SK-N-SH treated with all-trans-retinoic acid at 6 μM for 48 hours (cell line): ENCODE measurements around the gene KRT14.

ENCODE experiments used
- ATAC-seq: fragments of 200-7000 bp; cut with Tn5 transposase; 3 replicates; pipeline ENCODE4 v1.9.1; 2020; ENCODE audit warnings: mild to moderate bottlenecking, moderate library complexity
- BACH2 ChIP-seq: fragments of 250-450 bp; sonication (Bioruptor Pico); IDR thresholded peaks from 2 replicates; pipeline ENCODE4 v1.9.0; 2021; ENCODE audit warnings: mild to moderate bottlenecking, borderline replicate concordance
- CSDC2 ChIP-seq: fragments of 250-450 bp; sonication (Bioruptor Pico); IDR thresholded peaks from 2 replicates; pipeline ENCODE4 v1.5.0; 2020; ENCODE audit warnings: mild to moderate bottlenecking, moderate library complexity
- ESRRG ChIP-seq: fragments of 250-450 bp; sonication (Bioruptor Pico); IDR thresholded peaks from 2 replicates; pipeline ENCODE4 v1.6.1; 2021; ENCODE audit warnings: mild to moderate bottlenecking
- ISL1 ChIP-seq: fragments of 250-450 bp; sonication (Bioruptor Pico); IDR thresholded peaks from 2 replicates; pipeline ENCODE4 v2.1.2; 2022; ENCODE audit warnings: mild to moderate bottlenecking, moderate library complexity
- RARB ChIP-seq: fragments of 250-450 bp; sonication (Bioruptor Pico); IDR thresholded peaks from 2 replicates; pipeline ENCODE4 v1.8.0; 2021; ENCODE audit warnings: mild to moderate bottlenecking, moderate library complexity
- SNAI2 ChIP-seq: fragments of 250-450 bp; sonication (Bioruptor Pico); IDR thresholded peaks from 2 replicates; pipeline ENCODE4 v1.5.0; 2020; ENCODE audit warnings: mild to moderate bottlenecking, moderate library complexity
- TCF4 ChIP-seq: fragments of 250-450 bp; sonication (Bioruptor Pico); IDR thresholded peaks from 2 replicates; pipeline ENCODE4 v1.8.0; 2021; ENCODE audit warnings: mild to moderate bottlenecking, moderate library complexity, borderline replicate concordance
- TOX ChIP-seq: fragments of 250-450 bp; sonication (Bioruptor Pico); IDR thresholded peaks from 2 replicates; pipeline ENCODE4 v1.8.0; 2021; ENCODE audit warnings: mild to moderate bottlenecking, moderate library complexity, borderline replicate concordance
- ZC3H10 ChIP-seq: fragments of 250-450 bp; sonication (Bioruptor Pico); IDR thresholded peaks from 2 replicates; pipeline ENCODE4 v1.5.1; 2021; ENCODE audit warnings: mild to moderate bottlenecking, moderate library complexity
- ZFP3 ChIP-seq: fragments of 250-450 bp; sonication (Bioruptor Pico); IDR thresholded peaks from 2 replicates; pipeline ENCODE4 v1.5.0; 2020; ENCODE audit warnings: mild to moderate bottlenecking, moderate library complexity
- ZFP30 ChIP-seq: fragments of 450-650 bp; formaldehyde crosslinking; IDR thresholded peaks from 2 replicates; pipeline ENCODE4 v1.5.0; 2022; ENCODE audit warnings: mild to moderate bottlenecking, moderate library complexity
- ZNF565 ChIP-seq: fragments of 450-650 bp; formaldehyde crosslinking; conservative IDR thresholded peaks from 2 replicates; pipeline ENCODE4 v1.5.0; 2020; ENCODE audit warnings: low read depth, mild to moderate bottlenecking, moderate library complexity
- ZNF8 ChIP-seq: fragments of 450-650 bp; formaldehyde crosslinking; IDR thresholded peaks from 2 replicates; pipeline ENCODE4 v1.5.0; 2020; ENCODE audit warnings: mild to moderate bottlenecking, moderate library complexity
- TF ChIP-seq, protein P1 (sequence below): fragments of 250-450 bp; sonication (Bioruptor Pico); IDR thresholded peaks from 2 replicates; pipeline ENCODE4 v1.5.1; 2020; ENCODE audit warnings: low read depth, mild to moderate bottlenecking, moderate library complexity
- TF ChIP-seq, protein P2 (sequence below): fragments of 250-450 bp; sonication (Bioruptor Pico); IDR thresholded peaks from 2 replicates; pipeline ENCODE4 v1.8.0; 2021; ENCODE audit warnings: low read depth, mild to moderate bottlenecking, moderate library complexity, borderline replicate concordance
- TF ChIP-seq, protein P3 (sequence below): fragments of 250-450 bp; sonication (Bioruptor Pico); IDR thresholded peaks from 2 replicates; pipeline ENCODE4 v1.5.1; 2021; ENCODE audit warnings: mild to moderate bottlenecking, moderate library complexity

KRT14 gene

DNA sequence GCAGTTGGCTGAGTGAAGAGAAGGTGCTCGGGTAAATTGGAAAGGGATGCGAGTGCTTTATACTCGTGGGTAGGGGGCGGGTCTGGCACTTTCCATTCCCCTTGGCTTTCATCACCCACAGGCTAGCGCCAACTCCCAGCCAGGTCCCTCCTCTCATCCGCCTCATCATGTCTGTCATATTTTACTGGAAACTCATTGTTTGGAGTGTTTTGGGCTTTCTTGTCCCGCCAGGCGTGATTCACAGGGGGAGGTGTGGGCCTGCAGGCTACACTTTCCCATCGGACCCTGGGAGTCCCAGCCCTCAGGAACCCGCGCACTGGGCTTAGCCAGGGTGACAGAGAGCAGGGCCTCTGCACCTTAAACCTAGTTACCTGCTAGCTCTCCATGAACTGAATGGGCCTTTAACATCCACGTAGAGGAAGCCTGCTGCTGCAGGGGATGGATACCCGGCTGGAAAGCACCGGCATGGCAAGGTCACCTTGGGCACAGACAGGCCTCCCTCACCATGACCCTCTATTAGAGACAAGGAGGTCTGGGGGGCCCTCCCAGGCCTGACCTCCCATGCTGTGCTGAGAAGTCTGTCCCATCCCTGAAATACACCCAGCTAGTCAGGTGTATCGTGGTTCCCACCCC is at the start of gene KRT14:
Gene KRT14 (minus strand): TSS at position 33 of the 633 bp plus-strand sequence. CDS start 61 bp downstream, outside the sequence.
- TF ChIP-seq BACH2 (CRISPR knock-in tag) (no peak), ZC3H10 (CRISPR knock-in tag) (no peak), ZFP30 (CRISPR knock-in tag) (no peak), TOX (CRISPR knock-in tag) (no peak), ISL1 (CRISPR knock-in tag) (no peak), ZNF8 (CRISPR knock-in tag) (no peak)
- TF ChIP-seq, protein P1, sequence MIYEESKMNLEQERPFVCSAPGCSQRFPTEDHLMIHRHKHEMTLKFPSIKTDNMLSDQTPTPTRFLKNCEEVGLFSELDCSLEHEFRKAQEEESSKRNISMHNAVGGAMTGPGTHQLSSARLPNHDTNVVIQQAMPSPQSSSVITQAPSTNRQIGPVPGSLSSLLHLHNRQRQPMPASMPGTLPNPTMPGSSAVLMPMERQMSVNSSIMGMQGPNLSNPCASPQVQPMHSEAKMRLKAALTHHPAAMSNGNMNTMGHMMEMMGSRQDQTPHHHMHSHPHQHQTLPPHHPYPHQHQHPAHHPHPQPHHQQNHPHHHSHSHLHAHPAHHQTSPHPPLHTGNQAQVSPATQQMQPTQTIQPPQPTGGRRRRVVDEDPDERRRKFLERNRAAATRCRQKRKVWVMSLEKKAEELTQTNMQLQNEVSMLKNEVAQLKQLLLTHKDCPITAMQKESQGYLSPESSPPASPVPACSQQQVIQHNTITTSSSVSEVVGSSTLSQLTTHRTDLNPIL: no peak
- TF ChIP-seq, protein P2, sequence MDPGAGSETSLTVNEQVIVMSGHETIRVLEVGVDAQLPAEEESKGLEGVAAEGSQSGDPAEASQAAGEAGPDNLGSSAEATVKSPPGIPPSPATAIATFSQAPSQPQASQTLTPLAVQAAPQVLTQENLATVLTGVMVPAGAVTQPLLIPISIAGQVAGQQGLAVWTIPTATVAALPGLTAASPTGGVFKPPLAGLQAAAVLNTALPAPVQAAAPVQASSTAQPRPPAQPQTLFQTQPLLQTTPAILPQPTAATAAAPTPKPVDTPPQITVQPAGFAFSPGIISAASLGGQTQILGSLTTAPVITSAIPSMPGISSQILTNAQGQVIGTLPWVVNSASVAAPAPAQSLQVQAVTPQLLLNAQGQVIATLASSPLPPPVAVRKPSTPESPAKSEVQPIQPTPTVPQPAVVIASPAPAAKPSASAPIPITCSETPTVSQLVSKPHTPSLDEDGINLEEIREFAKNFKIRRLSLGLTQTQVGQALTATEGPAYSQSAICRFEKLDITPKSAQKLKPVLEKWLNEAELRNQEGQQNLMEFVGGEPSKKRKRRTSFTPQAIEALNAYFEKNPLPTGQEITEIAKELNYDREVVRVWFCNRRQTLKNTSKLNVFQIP: no peak
- ATAC-seq: no peak

DNA sequence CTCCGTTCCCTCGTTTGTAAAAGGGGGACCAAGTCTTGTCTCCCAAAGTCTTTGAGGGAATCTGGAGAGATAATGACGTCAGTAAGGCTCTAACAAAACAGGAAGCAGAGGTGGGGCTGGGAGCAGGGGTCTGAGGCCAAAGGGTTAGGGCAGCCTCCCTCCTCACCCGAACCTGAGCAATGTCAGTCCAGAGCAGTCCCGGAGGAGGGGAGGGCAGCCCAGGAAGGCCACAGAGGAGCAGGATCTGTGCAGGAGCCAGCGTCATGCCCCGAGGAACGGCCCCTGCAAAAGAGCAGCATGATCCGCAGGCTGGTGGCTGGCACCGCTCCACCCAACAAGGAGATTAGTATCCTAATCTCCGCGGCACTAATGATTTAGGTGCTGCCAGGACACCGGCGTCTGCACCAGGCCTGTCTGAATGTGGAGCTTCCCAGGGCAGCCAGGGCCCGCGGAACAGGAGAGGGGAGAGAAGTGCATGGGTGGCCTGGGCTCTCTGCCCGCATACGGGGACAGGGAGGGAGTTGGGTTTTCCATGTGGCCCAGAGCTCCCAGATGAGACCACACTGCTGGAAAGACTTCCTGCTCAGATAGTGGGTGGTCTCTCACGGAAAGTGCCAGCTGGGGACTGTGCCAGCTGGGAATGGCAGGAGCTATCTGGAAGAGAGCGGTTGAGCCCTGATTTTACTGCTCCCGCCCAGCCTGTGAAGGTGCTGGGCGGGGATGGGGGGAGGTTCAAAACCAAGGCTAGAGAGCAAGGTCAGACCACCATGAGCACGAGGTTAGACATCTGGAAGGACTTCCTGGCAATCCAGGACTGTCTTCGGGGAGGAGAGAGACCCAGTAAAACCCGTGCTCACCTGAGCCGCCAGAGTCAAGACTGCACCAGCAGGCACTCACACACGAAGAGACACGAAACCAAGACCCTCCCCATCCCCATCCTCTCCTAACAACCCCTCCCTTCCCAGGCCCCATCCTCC is 48.7 kb upstream of the KRT14 start:
- peak; percentile 60 for ATAC-seq
- TF ChIP-seq CSDC2 (CRISPR knock-in tag) (no peak), TCF4 (0 out of 2 replicates have a peak, but pooled peaks have one; percentile 27)

DNA sequence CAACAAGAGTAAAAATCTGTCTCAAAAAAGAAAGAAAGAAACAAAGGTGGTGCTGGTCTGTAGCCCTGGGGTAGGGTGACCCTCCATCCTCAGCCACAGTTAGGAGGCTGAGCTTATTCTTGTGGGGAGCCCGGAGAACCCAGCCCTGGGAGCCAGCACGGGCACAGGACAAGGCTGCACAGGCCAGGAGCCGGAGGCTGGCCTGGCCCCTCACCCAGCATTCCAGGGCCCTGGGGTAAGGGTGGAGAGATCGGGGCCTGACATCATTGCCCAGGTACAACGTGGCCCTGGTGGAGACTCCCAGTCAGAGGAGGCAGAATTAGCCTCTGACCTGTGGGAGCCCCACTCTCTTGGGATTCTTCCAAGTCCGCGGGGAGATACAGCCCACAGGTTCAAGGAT is 47.9 kb upstream of the KRT14 start:
- no peak for TF ChIP-seq ZNF8 (CRISPR knock-in tag)
- TF ChIP-seq, protein P2: no peak
- no peak for TF ChIP-seq ZC3H10 (CRISPR knock-in tag)
- no peak for TF ChIP-seq SNAI2 (CRISPR knock-in tag)
- peak; percentile 12; the same call in 2 of the 3 replicates for ATAC-seq

DNA sequence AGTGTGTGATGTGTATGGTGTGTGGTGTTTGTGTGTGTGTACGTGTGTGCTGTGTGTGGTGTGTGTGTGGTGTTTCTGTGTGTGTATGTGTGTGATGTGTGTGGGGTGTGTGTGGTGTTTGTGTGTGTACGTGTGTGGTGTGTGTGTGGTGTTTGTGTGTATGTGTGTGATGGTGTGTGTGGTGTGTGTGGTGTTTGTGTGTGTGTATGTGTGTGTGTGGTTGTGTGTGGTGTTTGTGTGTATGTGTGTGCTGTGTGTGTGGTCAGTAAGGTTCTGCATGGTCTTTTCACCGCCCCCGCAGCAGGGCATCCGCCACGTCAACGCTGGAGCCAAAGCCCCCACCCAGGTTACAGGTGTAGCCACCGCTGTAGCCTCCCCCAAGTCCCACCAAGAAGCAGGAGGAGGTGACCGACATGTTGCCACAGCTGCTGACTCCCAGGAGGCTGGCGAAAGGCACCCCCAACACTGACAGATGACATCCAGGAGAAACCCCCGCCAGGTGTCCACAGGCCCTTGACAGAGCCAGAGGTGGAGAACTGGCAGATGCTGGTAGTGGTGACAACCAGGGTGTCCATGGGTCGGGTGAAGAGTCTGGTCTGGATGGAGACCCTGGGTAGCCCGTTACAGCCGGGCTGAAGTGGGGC is 47.0 kb upstream of the KRT14 start:
- no peak for TF ChIP-seq ESRRG (CRISPR knock-in tag)
- TF ChIP-seq ZFP3 (CRISPR knock-in tag): no peak
- no peak for TF ChIP-seq ISL1 (CRISPR knock-in tag)
- TF ChIP-seq, protein P1: no peak
- TF ChIP-seq, protein P3, sequence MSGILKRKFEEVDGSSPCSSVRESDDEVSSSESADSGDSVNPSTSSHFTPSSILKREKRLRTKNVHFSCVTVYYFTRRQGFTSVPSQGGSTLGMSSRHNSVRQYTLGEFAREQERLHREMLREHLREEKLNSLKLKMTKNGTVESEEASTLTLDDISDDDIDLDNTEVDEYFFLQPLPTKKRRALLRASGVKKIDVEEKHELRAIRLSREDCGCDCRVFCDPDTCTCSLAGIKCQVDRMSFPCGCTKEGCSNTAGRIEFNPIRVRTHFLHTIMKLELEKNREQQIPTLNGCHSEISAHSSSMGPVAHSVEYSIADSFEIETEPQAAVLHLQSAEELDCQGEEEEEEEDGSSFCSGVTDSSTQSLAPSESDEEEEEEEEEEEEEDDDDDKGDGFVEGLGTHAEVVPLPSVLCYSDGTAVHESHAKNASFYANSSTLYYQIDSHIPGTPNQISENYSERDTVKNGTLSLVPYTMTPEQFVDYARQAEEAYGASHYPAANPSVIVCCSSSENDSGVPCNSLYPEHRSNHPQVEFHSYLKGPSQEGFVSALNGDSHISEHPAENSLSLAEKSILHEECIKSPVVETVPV (CRISPR knock-in tag): no peak
- TF ChIP-seq ZFP30 (CRISPR knock-in tag): no peak
- no peak for TF ChIP-seq ZNF565
- TF ChIP-seq TOX (CRISPR knock-in tag): no peak
- no peak for TF ChIP-seq ZNF8 (CRISPR knock-in tag)
- no peak for TF ChIP-seq RARB (CRISPR knock-in tag)
- TF ChIP-seq ZC3H10 (CRISPR knock-in tag): no peak
- no peak for TF ChIP-seq SNAI2 (CRISPR knock-in tag)
- no peak for ATAC-seq
